ENCODE results near the gene SFTA2.

The SFTA2 gene

GRCh38 chr6:30898750-30899360, 33.1 kb downstream of the SFTA2 start:
- H3K4me3 ChIP-seq (IDR thresholded peaks at IDR 0.05; ENCODE audit: insufficient read depth, low read depth, low read length) = no peak overlapping the region
- no peaks in the 10 kb centered on the region for H4K20me1 ChIP-seq (ENCODE audit: insufficient read depth)
- no peak overlapping the region for H2AFZ ChIP-seq (ENCODE audit: low read depth)
- H3K4me2 ChIP-seq = no peak overlapping the region
- H3K27ac ChIP-seq = no peak overlapping the region
- TF ChIP-seq, protein P1, sequence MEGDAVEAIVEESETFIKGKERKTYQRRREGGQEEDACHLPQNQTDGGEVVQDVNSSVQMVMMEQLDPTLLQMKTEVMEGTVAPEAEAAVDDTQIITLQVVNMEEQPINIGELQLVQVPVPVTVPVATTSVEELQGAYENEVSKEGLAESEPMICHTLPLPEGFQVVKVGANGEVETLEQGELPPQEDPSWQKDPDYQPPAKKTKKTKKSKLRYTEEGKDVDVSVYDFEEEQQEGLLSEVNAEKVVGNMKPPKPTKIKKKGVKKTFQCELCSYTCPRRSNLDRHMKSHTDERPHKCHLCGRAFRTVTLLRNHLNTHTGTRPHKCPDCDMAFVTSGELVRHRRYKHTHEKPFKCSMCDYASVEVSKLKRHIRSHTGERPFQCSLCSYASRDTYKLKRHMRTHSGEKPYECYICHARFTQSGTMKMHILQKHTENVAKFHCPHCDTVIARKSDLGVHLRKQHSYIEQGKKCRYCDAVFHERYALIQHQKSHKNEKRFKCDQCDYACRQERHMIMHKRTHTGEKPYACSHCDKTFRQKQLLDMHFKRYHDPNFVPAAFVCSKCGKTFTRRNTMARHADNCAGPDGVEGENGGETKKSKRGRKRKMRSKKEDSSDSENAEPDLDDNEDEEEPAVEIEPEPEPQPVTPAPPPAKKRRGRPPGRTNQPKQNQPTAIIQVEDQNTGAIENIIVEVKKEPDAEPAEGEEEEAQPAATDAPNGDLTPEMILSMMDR (conservative IDR thresholded peaks at IDR 0.05; ENCODE audit: low read depth, low read length) = no peak
- H3K27me3 ChIP-seq (ENCODE audit: insufficient read depth, low read depth) = peaks cover 8% of the 10 kb centered on the region; the same call in 1 of the 2 replicates
- no peaks in the 10 kb centered on the region for H3K79me2 ChIP-seq (ENCODE audit: insufficient read depth, low read depth)
- H3K36me3 ChIP-seq (ENCODE audit: insufficient read depth) = no peaks in the 10 kb centered on the region
- H3K4me1 ChIP-seq (ENCODE audit: low read depth, poor library complexity, severe bottlenecking) = no peaks in the 10 kb centered on the region
- no peak overlapping the region for H3K9ac ChIP-seq

- Histone ChIP-seq H3K79me2 (ENCODE audit: insufficient read depth, low read depth) (no peaks in the 10 kb centered on the region), H3K4me3 (IDR thresholded peaks at IDR 0.05; ENCODE audit: insufficient read depth, low read depth, low read length) (no peak overlapping the region), H3K36me3 (ENCODE audit: insufficient read depth) (no peaks in the 10 kb centered on the region), H2AFZ (ENCODE audit: low read depth) (no peak overlapping the region), H3K27ac (no peak overlapping the region), H4K20me1 (ENCODE audit: insufficient read depth) (no peaks in the 10 kb centered on the region), H3K4me1 (ENCODE audit: low read depth, poor library complexity, severe bottlenecking) (no peaks in the 10 kb centered on the region), H3K4me2 (no peak overlapping the region), H3K27me3 (ENCODE audit: insufficient read depth, low read depth) (peaks cover 8% of the 10 kb centered on the region; the same call in 1 of the 2 replicates), H3K9ac (no peak overlapping the region)
- TF ChIP-seq, protein P1 (conservative IDR thresholded peaks at IDR 0.05; ENCODE audit: low read depth, low read length) = no peak
Measured at GRCh38 chr6:30897882-30898281, 34.1 kb downstream of the SFTA2 start.

DNA sequence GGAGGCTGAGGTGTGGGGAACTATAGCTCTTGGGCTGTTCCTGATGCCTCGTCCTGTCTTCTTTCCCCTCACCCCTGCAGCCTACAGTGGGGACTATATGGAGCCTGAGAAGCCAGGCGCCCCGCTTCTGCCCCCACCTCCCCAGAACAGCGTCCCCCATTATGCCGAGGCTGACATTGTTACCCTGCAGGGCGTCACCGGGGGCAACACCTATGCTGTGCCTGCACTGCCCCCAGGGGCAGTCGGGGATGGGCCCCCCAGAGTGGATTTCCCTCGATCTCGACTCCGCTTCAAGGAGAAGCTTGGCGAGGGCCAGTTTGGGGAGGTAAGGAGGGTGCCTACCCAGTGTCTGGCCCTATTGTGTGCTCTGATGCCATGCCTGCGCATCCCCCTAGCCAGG, 35.4 kb downstream of the SFTA2 start:
- H3K27me3 ChIP-seq (ENCODE audit: insufficient read depth, low read depth) = peaks cover 10% of the 10 kb centered on the region; the same call in 1 of the 2 replicates
- H3K4me2 ChIP-seq = no peak overlapping the region

DNA sequence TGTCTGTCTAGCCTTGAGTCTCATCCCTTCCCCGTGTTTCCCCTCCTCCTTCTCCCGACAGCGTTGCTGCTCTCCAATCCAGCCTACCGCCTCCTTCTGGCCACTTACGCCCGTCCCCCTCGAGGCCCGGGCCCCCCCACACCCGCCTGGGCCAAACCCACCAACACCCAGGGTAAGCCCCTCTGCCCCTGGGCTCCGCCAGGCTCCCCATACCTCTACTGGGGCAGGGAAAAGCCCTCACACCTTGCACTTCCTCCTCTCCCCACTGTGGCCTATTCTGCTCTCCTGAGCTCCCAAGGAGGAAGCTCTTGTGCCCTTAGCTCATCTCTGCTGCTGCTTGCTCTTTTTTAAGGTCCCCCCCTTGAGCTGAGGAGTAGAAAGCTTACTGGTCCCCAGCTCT, 36.6 kb downstream of the SFTA2 start:
- Histone ChIP-seq H3K4me3 (IDR thresholded peaks at IDR 0.05; ENCODE audit: insufficient read depth, low read depth, low read length) (no peak overlapping the region), H4K20me1 (ENCODE audit: insufficient read depth) (no peaks in the 10 kb centered on the region), H3K27me3 (ENCODE audit: insufficient read depth, low read depth) (peaks cover 10% of the 10 kb centered on the region; the same call in 1 of the 2 replicates), H3K79me2 (ENCODE audit: insufficient read depth, low read depth) (no peaks in the 10 kb centered on the region), H3K27ac (no peak overlapping the region), H3K36me3 (ENCODE audit: insufficient read depth) (no peaks in the 10 kb centered on the region), H2AFZ (ENCODE audit: low read depth) (no peak overlapping the region), H3K4me1 (ENCODE audit: low read depth, poor library complexity, severe bottlenecking) (no peaks in the 10 kb centered on the region), H3K9ac (no peak overlapping the region), H3K4me2 (no peak overlapping the region)
- TF ChIP-seq, protein P1 (conservative IDR thresholded peaks at IDR 0.05; ENCODE audit: low read depth, low read length) = no peak

More for the DNA sequence above, 35.4 kb downstream of the SFTA2 start:
- Histone ChIP-seq H3K36me3 (ENCODE audit: insufficient read depth) (no peaks in the 10 kb centered on the region), H2AFZ (ENCODE audit: low read depth) (no peak overlapping the region), H3K9ac (no peak overlapping the region), H3K27ac (no peak overlapping the region), H3K4me3 (IDR thresholded peaks at IDR 0.05; ENCODE audit: insufficient read depth, low read depth, low read length) (no peak overlapping the region), H3K4me1 (ENCODE audit: low read depth, poor library complexity, severe bottlenecking) (no peaks in the 10 kb centered on the region), H4K20me1 (ENCODE audit: insufficient read depth) (no peaks in the 10 kb centered on the region), H3K79me2 (ENCODE audit: insufficient read depth, low read depth) (no peaks in the 10 kb centered on the region)
- TF ChIP-seq, protein P1 (conservative IDR thresholded peaks at IDR 0.05; ENCODE audit: low read depth, low read length) = no peak

Measured in KMS-11 (cell line).